Lower leg skin (tissue), 4 donors: ENCODE data around the gene ZMAT3. TPM values are rescaled to one million over a fixed set of nuclear protein-coding genes. Genes with fewer than 3 reads are reported as not detected.

Experiments
- DNase-seq, 2 donors: peaks; one replicate each; pipeline ENCODE4 v3.0.0-alpha.2; 2019; ENCODE audit warnings: low spot score in 2 of 2
- H3K4me3 ChIP-seq: fragments of 200-600 bp; sonication (generic); 2 replicates; pipeline ENCODE4 v1.5.1; 2017; ENCODE audit warnings: mild to moderate bottlenecking, low read depth; ENCODE audit not compliant: poor library complexity, severe bottlenecking
- CTCF ChIP-seq, 3 donors: fragments of 450-650 bp; IDR thresholded peaks; one replicate each; pipeline ENCODE4 v1.5.1; 2016; ENCODE audit warnings: antibody characterized with exemption in 3 of 3, mild to moderate bottlenecking in 3 of 3, moderate library complexity in 2 of 3
- POLR2A ChIP-seq, 2 donors: fragments of 450-650 bp; IDR thresholded peaks; one replicate each; pipeline ENCODE4 v1.6.1; 2016 to 2017; ENCODE audit warnings: antibody characterized with exemption in 2 of 2, mild to moderate bottlenecking in 1 of 2, moderate library complexity in 1 of 2
- WGBS, 2 donors: methylation state at CpG; one replicate each; pipeline ENCODE4 v1.1.5; 2018; 5-methylcytosine and 5-hydroxymethylcytosine counted together
- intact Hi-C: fragments of 100-400 bp; cut with DNase I; formaldehyde crosslinking; loops from one replicate; pipeline ENCODE4 v1.15.0; 2023; ENCODE audit warnings: low total_unique reads
- total RNA-seq, 4 donors: library from RNA; depleted of rRNA; stranded (reverse); fragments of >200 nt; gene quantifications; one replicate each; pipeline ENCODE4 v1.1.0, GENCODE V29; 2016

The ZMAT3 gene
- total RNA-seq, 4 donors from 2014 or later = 6.3 to 11.2 (median 10.2) TPM

DNA sequence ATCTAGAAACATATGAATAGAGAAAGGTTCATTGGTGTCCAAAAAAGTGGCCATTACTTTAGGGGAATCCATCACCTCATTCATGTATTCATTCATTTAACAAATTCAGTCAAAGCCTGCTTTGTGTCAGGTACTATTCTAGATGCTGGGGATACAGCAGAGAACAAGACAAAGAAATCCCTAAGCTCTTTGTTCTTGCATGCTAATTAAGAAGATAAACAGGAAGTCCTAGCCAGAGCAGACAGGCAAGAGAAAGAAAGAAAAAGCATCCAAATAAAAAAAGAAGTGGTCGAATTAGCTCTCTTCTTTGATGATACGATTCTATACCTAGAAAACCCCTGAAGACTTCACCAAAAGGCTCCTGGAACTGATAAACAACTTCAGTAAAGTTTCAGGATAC is 12.4 kb upstream of the ZMAT3 start:
- WGBS, 2 donors = 55 to 69% methylated on average over 2 of the region's 2 CpGs
- no peak overlapping the region for H3K4me3 ChIP-seq
- DNase-seq = no peak
- no peak for TF ChIP-seq POLR2A (IDR thresholded peaks at IDR 0.05)
- no peak for TF ChIP-seq CTCF (IDR thresholded peaks at IDR 0.05)
- intact Hi-C loops = no loop called here

GRCh38 chr3:179082416-179082815 is 10.8 kb upstream of the ZMAT3 start:
- WGBS, 2 donors = 54 to 68% methylated on average over 3 of the region's 3 CpGs
- TF ChIP-seq CTCF (IDR thresholded peaks at IDR 0.05) (no peak), POLR2A (IDR thresholded peaks at IDR 0.05) (no peak)
- intact Hi-C loops = no loop called here
- H3K4me3 ChIP-seq = no peak overlapping the region
- no peak for DNase-seq

DNA sequence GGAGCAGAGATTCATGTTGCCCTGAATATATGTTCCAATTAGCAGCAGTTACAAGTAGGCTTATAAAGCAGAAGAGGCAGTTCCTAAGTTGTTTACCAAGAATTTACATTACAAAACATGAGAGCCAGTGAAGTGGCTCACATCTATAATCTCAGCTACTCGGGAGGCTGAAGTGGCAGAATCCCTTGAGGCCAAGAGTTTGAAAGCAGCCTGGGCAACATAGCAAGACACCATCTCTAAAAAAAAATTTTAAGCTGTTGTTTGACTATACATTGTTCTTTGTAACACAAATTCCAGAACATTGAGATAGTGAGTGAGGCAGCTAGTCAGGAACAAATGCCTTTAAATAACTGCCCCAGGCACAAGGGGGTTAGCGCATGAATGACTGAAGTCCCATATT is 10.3 kb upstream of the ZMAT3 start:
- H3K4me3 ChIP-seq = no peak overlapping the region
- WGBS, 2 donors = 83 to 84% methylated on average over 2 of the region's 2 CpGs
- intact Hi-C loops = no loop called here
- TF ChIP-seq CTCF (IDR thresholded peaks at IDR 0.05) = no peak
- TF ChIP-seq POLR2A (IDR thresholded peaks at IDR 0.05) = no peak
- DNase-seq = no peak

DNA sequence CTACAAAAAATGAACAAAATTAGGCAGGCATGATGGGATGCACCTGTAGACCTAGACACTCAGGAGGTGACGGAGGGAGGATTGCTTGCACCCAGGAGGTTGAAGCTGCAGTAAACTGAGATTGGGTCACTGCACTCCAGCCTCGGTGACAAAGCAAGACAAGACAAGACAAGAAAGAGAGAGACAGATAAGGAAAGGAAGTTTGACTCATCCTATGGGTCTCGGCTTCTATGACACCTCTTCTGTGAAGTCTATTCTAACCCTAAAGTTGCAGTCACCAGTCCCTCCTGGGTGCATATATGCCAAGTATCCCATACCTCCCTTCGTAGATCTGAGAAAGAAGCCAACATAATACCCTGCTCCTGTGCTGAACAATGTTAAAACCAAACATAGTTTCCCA is 7.9 kb upstream of the ZMAT3 start:
- WGBS, 2 donors = 80 to 83% methylated on average over 4 of the region's 4 CpGs
- intact Hi-C loops = no loop called here
- H3K4me3 ChIP-seq = no peak overlapping the region
- TF ChIP-seq CTCF (IDR thresholded peaks at IDR 0.05) (no peak), POLR2A (IDR thresholded peaks at IDR 0.05) (no peak)
- DNase-seq = no peak

GRCh38 chr3:179076243-179077027 is 4.8 kb upstream of the ZMAT3 start:
- DNase-seq = no peak
- TF ChIP-seq POLR2A (IDR thresholded peaks at IDR 0.05) (no peak), CTCF (IDR thresholded peaks at IDR 0.05) (no peak)
- H3K4me3 ChIP-seq = no peak overlapping the region
- intact Hi-C loops = no loop called here
- WGBS, 2 donors = 81 to 84% methylated on average over 4 of the region's 4 CpGs

- H3K4me3 ChIP-seq = no peak overlapping the region
- no peak for DNase-seq
- intact Hi-C loops = no loop called here
- 69 to 77% methylated on average over 3 of the region's 3 CpGs for WGBS, 2 donors
- no peak for TF ChIP-seq CTCF (IDR thresholded peaks at IDR 0.05)
- no peak for TF ChIP-seq POLR2A (IDR thresholded peaks at IDR 0.05)
Measured at GRCh38 chr3:179074656-179075055, 3.0 kb upstream of the ZMAT3 start.
